CD1c-positive myeloid dendritic cell (primary cell): ENCODE data around the gene SNX30.

ENCODE experiments used
- DNase-seq: peaks from one replicate; pipeline ENCODE4 v3.0.0-alpha.2; 2016; ENCODE audit errors: extremely low spot score

Gene SNX30

DNA sequence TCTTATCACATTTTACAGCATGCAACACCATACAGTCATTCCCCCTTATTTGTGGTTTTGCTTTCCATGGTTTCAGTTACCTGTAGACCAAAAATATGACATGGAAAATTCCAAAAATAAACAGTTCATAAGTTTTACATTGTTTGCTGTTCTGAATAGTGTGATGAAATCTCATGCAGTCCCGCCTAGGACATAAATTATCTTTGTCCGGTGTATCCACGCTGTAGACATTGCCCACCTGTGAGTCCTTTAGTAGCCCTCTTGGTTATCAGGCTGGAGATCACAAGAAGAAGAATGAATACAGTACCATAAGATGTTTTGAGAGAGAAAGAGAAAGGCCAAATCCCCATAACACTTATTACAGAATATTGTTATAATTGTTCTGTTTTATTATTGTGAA is 72.1 kb downstream of the SNX30 start:
- DNase-seq: no peak

- DNase-seq: no peak
Measured at GRCh38 chr9:112823257-112823656, 72.7 kb downstream of the SNX30 start.

DNA sequence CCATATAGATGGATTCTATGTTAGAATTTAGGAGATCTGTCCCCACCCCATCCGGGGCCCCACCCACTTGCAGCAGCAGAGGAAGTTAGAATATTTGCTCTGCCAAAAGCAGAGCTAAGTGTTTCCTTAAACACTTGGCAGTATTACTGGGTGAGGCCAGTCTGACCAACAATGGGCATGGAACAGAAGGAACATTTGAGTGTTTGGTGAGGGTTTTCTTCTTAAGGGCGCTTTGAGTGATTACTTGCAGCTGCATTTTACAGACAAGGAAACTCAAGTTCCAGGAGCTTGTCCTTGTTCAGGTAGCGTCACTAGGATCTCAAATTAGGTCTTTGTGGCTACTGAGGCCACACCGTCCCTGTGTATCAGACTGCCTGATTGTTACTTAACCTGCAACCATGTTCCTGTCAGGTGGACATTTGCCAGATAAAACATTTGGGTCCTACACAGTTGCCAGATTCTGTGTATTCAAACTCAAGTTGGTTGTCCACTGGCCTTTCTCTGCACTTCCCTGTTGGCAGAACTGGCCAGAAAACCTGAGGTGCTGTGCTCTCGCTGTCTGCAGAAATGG is 80.8 kb downstream of the SNX30 start:
- DNase-seq: peak; percentile 62

DNA sequence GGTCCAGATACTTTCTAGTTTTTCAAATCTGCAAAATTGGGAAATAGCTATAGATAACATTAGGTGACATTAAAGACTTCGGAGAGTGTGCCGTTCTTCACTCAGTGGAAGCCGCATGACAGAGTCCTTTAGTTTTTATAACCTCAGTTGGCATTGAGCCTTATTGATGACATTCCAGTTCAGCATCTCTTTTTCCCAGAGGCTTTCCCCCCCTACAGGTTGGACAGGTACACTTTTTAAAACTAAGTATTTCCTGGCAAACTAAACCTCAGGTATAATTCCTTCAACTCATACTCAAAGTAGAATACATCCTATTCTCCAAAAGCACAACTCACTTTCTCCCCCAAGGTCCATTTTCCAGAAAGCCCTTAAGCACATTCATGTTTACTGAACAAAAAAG is 81.4 kb downstream of the SNX30 start:
- no peak for DNase-seq

DNA sequence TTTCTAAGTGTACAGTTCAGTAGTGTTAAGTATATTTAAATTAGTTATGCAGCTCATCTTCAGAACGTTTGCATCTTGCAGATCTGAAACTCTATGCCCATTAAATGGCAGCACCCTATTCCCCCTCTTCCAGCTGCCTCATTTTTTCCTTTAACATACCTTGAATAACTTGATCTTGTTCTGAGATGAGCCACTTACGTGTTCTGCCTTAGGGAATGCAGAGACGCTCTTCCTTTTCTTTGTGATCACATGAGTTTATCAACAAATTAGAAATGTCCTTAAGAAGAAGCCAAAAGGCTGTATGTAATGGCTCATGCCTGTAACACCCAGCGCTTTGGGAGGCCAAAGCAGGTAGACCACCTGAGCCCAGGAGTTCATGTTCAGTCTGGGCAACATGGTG is 82.5 kb downstream of the SNX30 start:
- no peak for DNase-seq

DNA sequence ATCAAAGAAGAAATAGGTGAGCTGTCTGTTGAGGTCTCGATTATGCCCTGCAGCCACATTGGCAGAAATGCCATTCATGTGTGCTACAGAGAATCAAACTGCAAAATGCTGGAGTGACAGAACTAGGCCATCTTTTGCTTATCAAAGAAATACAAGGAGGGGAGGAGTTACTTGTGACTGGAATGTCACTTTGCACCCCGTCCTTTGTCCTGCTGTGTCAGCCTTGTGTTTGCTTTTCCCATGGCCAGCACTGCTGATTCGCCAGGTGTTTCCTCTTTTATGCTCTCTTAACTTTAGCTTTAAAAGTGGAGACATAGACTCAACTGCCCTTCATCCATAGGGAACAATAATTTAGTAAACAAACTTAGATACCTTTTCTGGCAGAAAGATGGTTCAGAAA is 85.8 kb downstream of the SNX30 start:
- DNase-seq: no peak

DNA sequence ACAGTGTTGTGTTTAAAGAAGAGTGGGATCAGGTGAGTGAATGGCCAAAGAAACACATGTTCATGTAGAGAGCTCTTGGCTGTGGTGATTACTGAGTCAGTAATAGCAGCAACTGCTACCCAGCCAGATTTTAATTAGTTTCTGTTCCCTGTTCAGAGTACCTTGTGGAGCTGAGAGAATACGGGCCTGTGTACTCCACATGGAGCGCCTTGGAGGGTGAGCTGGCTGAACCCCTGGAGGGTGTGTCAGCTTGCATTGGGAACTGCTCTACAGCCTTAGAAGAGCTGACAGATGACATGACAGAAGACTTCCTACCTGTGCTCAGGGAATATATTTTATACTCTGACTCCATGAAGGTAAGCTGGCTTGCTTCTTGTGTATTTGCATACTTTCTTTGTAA is 87.8 kb downstream of the SNX30 start:
- no peak for DNase-seq

GRCh38 chr9:112839331-112839730 is 88.8 kb downstream of the SNX30 start:
- DNase-seq: peak; percentile 74

DNA sequence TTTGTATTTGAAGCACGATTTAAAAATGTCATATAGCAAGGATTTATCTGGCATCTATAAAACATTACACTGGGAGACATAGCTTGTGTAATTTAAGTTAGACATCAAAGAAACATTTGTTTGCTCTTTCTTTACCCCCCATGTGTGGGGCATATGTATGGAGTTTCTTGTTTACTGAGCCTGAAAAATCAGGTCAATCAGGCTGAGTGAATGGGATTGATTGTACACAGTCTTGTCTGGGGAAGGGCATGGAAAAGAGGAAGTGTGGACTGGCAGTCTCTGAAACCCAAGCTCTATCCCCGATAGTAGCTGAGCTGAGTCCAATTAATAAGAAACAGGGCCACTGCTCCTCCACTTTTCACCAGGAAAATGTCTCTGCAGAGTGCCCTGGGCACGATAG is 90.7 kb downstream of the SNX30 start:
- peak; percentile 47 for DNase-seq

DNA sequence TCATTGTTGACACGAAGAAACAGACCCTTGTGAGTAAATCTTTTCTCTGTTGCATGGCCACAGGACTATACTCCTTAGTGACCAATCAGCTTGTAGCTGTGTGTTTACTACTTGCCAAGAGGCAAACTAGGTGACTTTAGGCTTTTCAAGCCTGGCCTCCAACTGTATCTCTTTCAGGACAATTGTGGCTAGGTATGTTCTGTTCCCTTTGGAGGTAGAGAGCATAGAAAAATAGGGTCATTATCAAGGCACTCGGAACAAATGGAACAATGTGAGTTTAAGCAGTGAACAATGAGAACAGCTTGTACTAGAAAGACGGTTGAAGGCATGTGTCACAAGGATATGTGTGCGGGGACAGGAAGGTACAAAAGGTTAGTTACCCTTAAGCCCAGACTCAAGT is 92.0 kb downstream of the SNX30 start:
- no peak for DNase-seq

GRCh38 chr9:112844771-112845542 is 94.4 kb downstream of the SNX30 start:
- peak; percentile 88 for DNase-seq

GRCh38 chr9:112846528-112847488 is 96.2 kb downstream of the SNX30 start:
- DNase-seq: no peak

DNA sequence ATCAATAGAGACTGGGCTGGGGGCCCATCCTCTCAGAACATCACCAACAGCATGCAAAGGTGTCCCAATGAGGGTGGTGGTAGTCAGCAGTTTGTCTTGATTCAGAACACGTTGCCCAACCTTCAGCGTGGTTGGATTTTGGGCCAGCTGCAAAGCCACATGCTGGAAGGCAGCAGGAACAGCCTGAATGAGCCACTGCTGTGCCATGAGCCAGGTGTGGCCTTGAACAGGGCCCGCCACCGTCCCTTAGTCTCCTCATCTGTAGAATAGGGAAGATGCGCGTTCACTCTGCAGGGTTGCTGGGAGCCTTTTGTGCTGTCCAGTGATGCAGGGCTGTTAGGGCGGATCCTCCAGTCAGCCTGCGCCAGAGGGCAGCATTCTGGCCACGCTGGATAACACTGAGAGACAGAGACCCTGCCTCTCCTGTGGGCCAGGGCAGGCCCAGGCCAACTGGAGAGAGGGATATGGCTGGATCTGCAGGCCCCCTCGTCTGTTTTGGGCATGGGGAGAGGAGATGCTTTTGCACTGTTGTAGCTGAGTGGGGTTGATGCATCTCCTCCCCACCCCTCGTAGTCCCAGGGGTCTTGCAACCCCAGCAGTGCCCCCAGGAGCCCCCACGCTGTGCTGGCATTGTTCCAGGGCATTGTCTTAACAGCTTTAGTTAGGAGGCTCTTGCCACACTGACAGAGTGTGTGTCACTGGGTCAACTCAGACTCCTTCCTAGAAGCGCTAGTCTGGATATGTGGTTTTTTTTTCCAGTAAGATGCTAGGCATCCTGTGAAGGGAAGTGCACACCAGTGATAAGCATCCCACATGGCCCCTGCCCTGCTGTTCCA is 98.0 kb downstream of the SNX30 start:
- peak; percentile 21 for DNase-seq

DNA sequence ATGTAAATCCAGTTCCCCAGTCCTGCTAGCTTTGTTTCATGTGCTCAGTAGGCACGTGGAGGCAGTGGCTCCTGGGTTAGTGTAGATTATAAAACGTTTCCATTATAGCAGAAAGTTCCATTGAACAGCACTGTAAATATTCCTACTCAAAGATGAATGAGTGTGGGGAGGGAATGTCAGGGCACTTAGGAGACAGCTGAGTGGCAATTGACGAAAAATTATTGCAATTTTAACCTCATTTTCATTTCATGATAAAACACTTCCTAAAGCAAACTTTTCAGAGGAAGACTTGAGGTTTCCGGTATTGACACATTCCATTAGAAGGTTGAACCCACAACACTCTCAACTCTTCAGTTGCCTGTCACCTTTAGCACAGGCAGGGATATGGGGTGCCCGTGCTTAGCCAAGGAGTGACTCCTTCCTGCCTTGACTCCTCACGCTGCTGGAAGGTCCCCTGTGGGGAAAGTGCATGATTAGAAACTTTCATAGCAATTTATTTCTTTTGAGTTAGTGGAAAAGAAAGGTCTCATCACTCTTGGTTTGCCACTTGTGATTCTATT is 98.9 kb downstream of the SNX30 start:
- peak; percentile 26 for DNase-seq

- DNase-seq: no peak
Measured at GRCh38 chr9:112850840-112851239, 100.3 kb downstream of the SNX30 start.

- no peak for DNase-seq
Measured at GRCh38 chr9:112852741-112853504, 102.4 kb downstream of the SNX30 start.

- no peak for DNase-seq
Measured at GRCh38 chr9:112853882-112854585, 103.5 kb downstream of the SNX30 start.

DNA sequence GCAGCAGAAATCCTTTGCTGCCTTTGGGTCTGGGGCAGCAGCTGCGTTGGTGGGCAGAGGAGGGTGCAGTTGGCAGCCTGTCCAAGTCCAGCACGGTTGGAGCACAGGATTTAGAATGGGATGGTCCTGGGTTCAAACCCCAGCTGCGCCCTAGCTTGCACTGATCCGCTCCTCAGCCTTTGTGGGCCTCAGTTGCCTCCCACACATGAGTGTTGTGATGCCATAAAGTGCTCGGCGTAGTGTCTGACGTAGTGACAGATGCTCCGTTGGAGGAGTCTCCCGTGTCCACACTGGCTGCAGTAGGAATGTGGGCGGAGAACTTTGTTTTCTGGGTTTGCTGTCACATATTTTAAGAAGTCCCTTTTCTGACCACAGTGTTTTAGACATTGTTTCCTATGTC is 104.1 kb downstream of the SNX30 start:
- no peak for DNase-seq

DNA sequence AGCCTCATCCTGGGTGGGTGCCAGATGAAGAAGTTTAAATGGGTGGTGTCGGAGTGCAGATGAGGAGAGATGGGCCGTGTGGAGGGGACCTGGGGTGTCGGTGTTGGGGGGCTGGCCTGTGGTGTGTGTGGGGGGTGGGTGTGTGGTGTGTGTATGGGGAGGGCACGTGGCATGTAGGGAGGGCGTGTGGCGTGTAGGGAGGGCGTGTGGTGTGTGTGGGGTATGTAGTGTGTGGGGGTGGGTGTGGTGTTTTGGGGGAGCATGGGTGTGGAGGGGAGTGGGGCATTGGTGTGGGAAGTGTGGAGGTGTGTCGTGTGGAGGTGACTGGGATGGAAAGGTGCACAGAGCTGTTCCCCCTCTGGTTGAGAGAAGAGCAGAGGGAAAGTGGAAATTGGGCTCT is 105.6 kb downstream of the SNX30 start:
- DNase-seq: no peak

- DNase-seq: no peak
Measured at GRCh38 chr9:112856843-112857242, 106.3 kb downstream of the SNX30 start.
